ENCODE measurements around the gene HUNK.

The HUNK gene

GRCh38 chr21:31912501-31912900 lies 39.7 kb downstream of the HUNK start:
- TF ChIP-seq, protein P1, sequence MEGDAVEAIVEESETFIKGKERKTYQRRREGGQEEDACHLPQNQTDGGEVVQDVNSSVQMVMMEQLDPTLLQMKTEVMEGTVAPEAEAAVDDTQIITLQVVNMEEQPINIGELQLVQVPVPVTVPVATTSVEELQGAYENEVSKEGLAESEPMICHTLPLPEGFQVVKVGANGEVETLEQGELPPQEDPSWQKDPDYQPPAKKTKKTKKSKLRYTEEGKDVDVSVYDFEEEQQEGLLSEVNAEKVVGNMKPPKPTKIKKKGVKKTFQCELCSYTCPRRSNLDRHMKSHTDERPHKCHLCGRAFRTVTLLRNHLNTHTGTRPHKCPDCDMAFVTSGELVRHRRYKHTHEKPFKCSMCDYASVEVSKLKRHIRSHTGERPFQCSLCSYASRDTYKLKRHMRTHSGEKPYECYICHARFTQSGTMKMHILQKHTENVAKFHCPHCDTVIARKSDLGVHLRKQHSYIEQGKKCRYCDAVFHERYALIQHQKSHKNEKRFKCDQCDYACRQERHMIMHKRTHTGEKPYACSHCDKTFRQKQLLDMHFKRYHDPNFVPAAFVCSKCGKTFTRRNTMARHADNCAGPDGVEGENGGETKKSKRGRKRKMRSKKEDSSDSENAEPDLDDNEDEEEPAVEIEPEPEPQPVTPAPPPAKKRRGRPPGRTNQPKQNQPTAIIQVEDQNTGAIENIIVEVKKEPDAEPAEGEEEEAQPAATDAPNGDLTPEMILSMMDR (IDR thresholded peaks at IDR 0.05; ENCODE audit: low read depth, low read length, missing control alignments), result no peak
- in situ Hi-C loops (cut with HindIII; ENCODE audit: low sequenced_read_pairs), result no loop called here

GRCh38 chr21:31913182-31913608 lies 40.4 kb downstream of the HUNK start:
- TF ChIP-seq, protein P1 (IDR thresholded peaks at IDR 0.05; ENCODE audit: low read depth, low read length, missing control alignments), result no peak
- in situ Hi-C loops (cut with HindIII; ENCODE audit: low sequenced_read_pairs), result no loop called here
- H3K4me3 ChIP-seq (ENCODE audit: low read depth, low read length), result no peak overlapping the region
- DNase-seq (ENCODE audit: low read depth), result no peak

More at GRCh38 chr21:31912501-31912900, 39.7 kb downstream of the HUNK start:
- no peak for DNase-seq (ENCODE audit: low read depth)
- no peak overlapping the region for H3K4me3 ChIP-seq (ENCODE audit: low read depth, low read length)

GRCh38 chr21:31914472-31914871 lies 41.7 kb downstream of the HUNK start:
- in situ Hi-C loops (cut with HindIII; ENCODE audit: low sequenced_read_pairs), result no loop called here
- no peak for DNase-seq (ENCODE audit: low read depth)
- TF ChIP-seq, protein P1 (IDR thresholded peaks at IDR 0.05; ENCODE audit: low read depth, low read length, missing control alignments), result no peak
- no peak overlapping the region for H3K4me3 ChIP-seq (ENCODE audit: low read depth, low read length)

- no peak for DNase-seq (ENCODE audit: low read depth)
- in situ Hi-C loops (cut with HindIII; ENCODE audit: low sequenced_read_pairs), result no loop called here
- TF ChIP-seq, protein P1 (IDR thresholded peaks at IDR 0.05; ENCODE audit: low read depth, low read length, missing control alignments), result no peak
- H3K4me3 ChIP-seq (ENCODE audit: low read depth, low read length), result no peak overlapping the region
Observed at GRCh38 chr21:31915566-31915965, 42.7 kb downstream of the HUNK start.

GRCh38 chr21:31917108-31917507 lies 44.3 kb downstream of the HUNK start:
- no peak overlapping the region for H3K4me3 ChIP-seq (ENCODE audit: low read depth, low read length)
- TF ChIP-seq, protein P1 (IDR thresholded peaks at IDR 0.05; ENCODE audit: low read depth, low read length, missing control alignments), result no peak
- no peak for DNase-seq (ENCODE audit: low read depth)
- in situ Hi-C loops (cut with HindIII; ENCODE audit: low sequenced_read_pairs), result no loop called here

- in situ Hi-C loops (cut with HindIII; ENCODE audit: low sequenced_read_pairs), result no loop called here
- H3K4me3 ChIP-seq (ENCODE audit: low read depth, low read length), result no peak overlapping the region
- TF ChIP-seq, protein P1 (IDR thresholded peaks at IDR 0.05; ENCODE audit: low read depth, low read length, missing control alignments), result no peak
- no peak for DNase-seq (ENCODE audit: low read depth)
Observed at GRCh38 chr21:31918250-31918775, 45.5 kb downstream of the HUNK start.

All from astrocyte of the cerebellum (primary cell).